T-cell (primary cell): Measurements from ENCODE around the gene CEP41. TPM values are rescaled to one million over a fixed set of nuclear protein-coding genes. Genes with fewer than 3 reads are reported as not detected.

Experiments used
- ATAC-seq, 4 experiments: fragments of 200-7000 bp in 3 of 4; fragments of 150-1000 bp in 1 of 4; cut with Tn5 transposase; replicated peaks in 1 of 4; 1 replicate in 3 of 4; 2 replicates in 1 of 4; pipeline ENCODE4 v1.10.0; 2021; ENCODE audit warnings: moderate library complexity in 3 of 4, mild to moderate bottlenecking in 2 of 4, moderate number of reproducible peaks in 1 of 4
- CTCF ChIA-PET, 2 donors: fragments of 300-600 bp; sonication (Branson Sonifier 250); formaldehyde crosslinking; loops; one replicate each; lab custom pipeline; 2022; ENCODE audit warnings: antibody characterized with exemption in 2 of 2; lab: Charles Lee
- POLR2A ChIA-PET, 2 donors: fragments of 300-600 bp; sonication (Branson Sonifier 250); formaldehyde crosslinking; loops; one replicate each; lab custom pipeline; 2022; ENCODE audit warnings: antibody characterized with exemption in 2 of 2; lab: Charles Lee
- DNase-seq, 35 experiments: peaks; one replicate each; pipeline versions ENCODE4 v3.0.0 to v3.0.0-alpha.2; 2013 to 2023
- H3K27ac ChIP-seq: one replicate; pipeline ENCODE4 v1.5.1; 2013; ENCODE audit warnings: low read length
- H3K27me3 ChIP-seq, 2 experiments: replicated peaks in 1 of 2; 1 replicate in 1 of 2; 2 replicates in 1 of 2; pipeline versions ENCODE4 v1.6.1 to v1.7.0; 2013; ENCODE audit warnings: low read length in 1 of 2, mixed read lengths in 1 of 2; ENCODE audit not compliant: control insufficient read depth in 2 of 2, insufficient read depth in 2 of 2; ENCODE audit errors: extremely low read depth in 1 of 2
- H3K36me3 ChIP-seq, 2 donors: 1 replicate in 1 of 2; 2 replicates in 1 of 2; pipeline versions ENCODE4 v1.6.1 to v1.7.0; 2013; ENCODE audit warnings: low read length in 1 of 2; ENCODE audit not compliant: control insufficient read depth in 2 of 2, insufficient read depth in 1 of 2; ENCODE audit errors: extremely low read depth in 1 of 2
- H3K4me1 ChIP-seq, 2 experiments: 1 replicate in 1 of 2; 2 replicates in 1 of 2; pipeline versions ENCODE4 v1.6.1 to v1.7.0; 2013; ENCODE audit warnings: low read length in 2 of 2, mixed read lengths in 1 of 2; ENCODE audit not compliant: insufficient read depth in 2 of 2, control insufficient read depth in 1 of 2; ENCODE audit errors: extremely low read depth in 1 of 2
- H3K4me3 ChIP-seq, 2 donors: 1 replicate in 1 of 2; 2 replicates in 1 of 2; pipeline versions ENCODE4 v1.5.1 to v1.7.0; 2013; ENCODE audit warnings: mild to moderate bottlenecking in 2 of 2, low read length in 1 of 2, moderate library complexity in 1 of 2; ENCODE audit not compliant: control insufficient read depth in 1 of 2; ENCODE audit errors: extremely low read depth in 1 of 2
- H3K9me3 ChIP-seq: 2 replicates; pipeline ENCODE4 v1.7.0; 2013
- H3K27ac Mint-ChIP-seq, 2 donors: one replicate each; pipeline ENCODE4 v1.8.0; 2020 to 2021; ENCODE audit warnings: mild to moderate bottlenecking in 2 of 2, mixed read lengths in 2 of 2
- H3K27me3 Mint-ChIP-seq, 2 donors: one replicate each; pipeline ENCODE4 v1.8.0; 2021 to 2022; ENCODE audit warnings: mixed read lengths in 2 of 2
- H3K36me3 Mint-ChIP-seq: one replicate; pipeline ENCODE4 v1.8.0; 2021; ENCODE audit warnings: mixed read lengths
- H3K4me1 Mint-ChIP-seq, 3 donors: one replicate each; pipeline ENCODE4 v1.8.0; 2020 to 2022; ENCODE audit warnings: mixed read lengths in 3 of 3, mild to moderate bottlenecking in 1 of 3
- H3K4me3 Mint-ChIP-seq, 3 donors: one replicate each; pipeline ENCODE4 v1.8.0; 2020 to 2022; ENCODE audit warnings: mild to moderate bottlenecking in 3 of 3, mixed read lengths in 3 of 3, moderate library complexity in 3 of 3
- H3K9me3 Mint-ChIP-seq, 3 donors: one replicate each; pipeline ENCODE4 v1.8.0; 2020 to 2022; ENCODE audit warnings: mixed read lengths in 3 of 3
- WGBS: methylation state at CpG from one replicate; pipeline ENCODE4 v1.1.5; 2013; ENCODE audit warnings: missing lambda C conversion rate; ENCODE audit not compliant: insufficient coverage; 5-methylcytosine and 5-hydroxymethylcytosine counted together
- total RNA-seq, 35 experiments: library from RNA in 6 of 35; stranded (reverse) in 6 of 35; fragments of 120-200 nt in 1 of 35; gene quantifications; one replicate each; pipeline versions ENCODE4 v1.2.1 to v1.2.4 and lab custom pipeline; 2013 to 2026

Gene CEP41
- total RNA-seq, 5 donors from 2014 or later (not counting 1 experiment from before 2014, with no cell fraction given): 6.3 to 13.6 (median 9.2) TPM

- Mint-ChIP-seq H3K9me3 (no peaks in the 10 kb centered on the region), H3K4me3 (no peak overlapping the region), H3K27me3 (no peaks in the 10 kb centered on the region), H3K27ac (no peak overlapping the region), H3K4me1 (peaks cover 26 to 38% (median 29%) of the 10 kb centered on the region in 3 donors), H3K36me3 (no peaks in the 10 kb centered on the region)
- 100% methylated on average over 1 of the region's 2 CpGs for WGBS
- no peaks in the 10 kb centered on the region for H3K36me3 ChIP-seq
- H3K4me1 ChIP-seq: peaks cover 15 to 45% of the 10 kb centered on the region in 2 experiments
- no peak overlapping the region for H3K4me3 ChIP-seq
- no peaks in the 10 kb centered on the region for H3K9me3 ChIP-seq
- no peak overlapping the region for H3K27ac ChIP-seq
- DNase-seq (no peak), ATAC-seq (no peak)
- CTCF ChIA-PET: no interaction called here
- H3K27me3 ChIP-seq: no peaks in the 10 kb centered on the region
- POLR2A ChIA-PET: no interaction called here
Observed at GRCh38 chr7:130435311-130435854, 5.4 kb downstream of the CEP41 start.

DNA sequence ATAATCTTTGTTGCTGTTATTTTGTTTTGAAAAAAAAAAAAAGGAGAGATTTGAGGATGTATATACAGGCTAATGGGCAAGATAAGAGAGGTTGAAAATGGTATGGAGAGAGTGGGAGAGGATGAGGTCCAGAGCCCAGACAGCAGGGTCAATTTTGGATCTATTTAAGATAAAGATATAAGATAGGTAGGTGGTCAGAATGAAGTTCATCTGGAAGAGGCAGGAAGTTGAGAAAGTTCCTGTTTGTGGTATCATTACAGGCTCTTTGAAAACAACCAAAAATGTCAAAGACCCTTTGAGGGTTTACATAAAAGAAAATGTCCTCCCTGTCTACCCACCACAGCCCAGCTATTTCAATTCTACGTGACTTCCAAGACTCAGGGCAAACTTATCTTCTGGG is 7.5 kb downstream of the CEP41 start:
- Histone ChIP-seq H3K27me3 (no peaks in the 10 kb centered on the region), H3K4me1 (peaks cover 12 to 46% of the 10 kb centered on the region in 2 experiments), H3K9me3 (no peaks in the 10 kb centered on the region), H3K36me3 (no peaks in the 10 kb centered on the region), H3K4me3 (no peak overlapping the region), H3K27ac (no peak overlapping the region)
- Mint-ChIP-seq H3K27me3 (no peaks in the 10 kb centered on the region), H3K27ac (no peak overlapping the region), H3K9me3 (no peaks in the 10 kb centered on the region), H3K4me3 (no peak overlapping the region), H3K36me3 (no peaks in the 10 kb centered on the region), H3K4me1 (peaks cover 15 to 24% (median 23%) of the 10 kb centered on the region in 3 donors)
- CTCF ChIA-PET: interaction anchor here in 1 of 2 donors (0.6 kb wide), 1 partner anchor 137 kb away, joined by 3 read pairs; no protein-coding TSS in a partner anchor
- POLR2A ChIA-PET: interaction anchor here in 1 of 2 donors (0.5 to 0.7 kb wide), 3 partner anchors 9 to 877 kb away, joined by 3 to 4 read pairs (median 3); no protein-coding TSS in a partner anchor
- WGBS: 17% methylated on average over 1 of the region's 1 CpG
- peak in 3 of 4 experiments; percentile 28 to 65 (median 36) for ATAC-seq
- no peak for DNase-seq

- H3K9me3 Mint-ChIP-seq: no peaks in the 10 kb centered on the region
- CTCF ChIA-PET: interaction anchor here in 1 of 2 donors (0.6 kb wide), 1 partner anchor 367 kb away, joined by 3 read pairs; no protein-coding TSS in a partner anchor
Observed at GRCh38 chr7:130432886-130433285, 7.9 kb downstream of the CEP41 start.

GRCh38 chr7:130430841-130431666 is 9.8 kb downstream of the CEP41 start:
- H3K9me3 Mint-ChIP-seq: no peaks in the 10 kb centered on the region
- H3K9me3 ChIP-seq: no peaks in the 10 kb centered on the region
- no peak overlapping the region for H3K27ac Mint-ChIP-seq
- no peak overlapping the region for H3K4me3 Mint-ChIP-seq
- DNase-seq (no peak), ATAC-seq (no peak)
- H3K4me1 ChIP-seq: peaks cover 9 to 53% of the 10 kb centered on the region in 2 experiments
- H3K4me3 ChIP-seq: no peak overlapping the region
- ChIA-PET POLR2A (no interaction called here), CTCF (no interaction called here)
- H3K27ac ChIP-seq: no peak overlapping the region
- H3K4me1 Mint-ChIP-seq: peaks cover 17 to 23% (median 22%) of the 10 kb centered on the region in 3 donors
- no peaks in the 10 kb centered on the region for H3K36me3 Mint-ChIP-seq
- 78% methylated on average over 1 of the region's 5 CpGs for WGBS
- H3K27me3 ChIP-seq: no peaks in the 10 kb centered on the region
- no peaks in the 10 kb centered on the region for H3K27me3 Mint-ChIP-seq
- no peaks in the 10 kb centered on the region for H3K36me3 ChIP-seq

More at GRCh38 chr7:130432886-130433285, 7.9 kb downstream of the CEP41 start:
- H3K36me3 ChIP-seq: no peaks in the 10 kb centered on the region
- 100% methylated on average over 3 of the region's 3 CpGs for WGBS
- no peak overlapping the region for H3K4me3 Mint-ChIP-seq
- no peaks in the 10 kb centered on the region for H3K9me3 ChIP-seq
- POLR2A ChIA-PET: interaction anchor here in 1 of 2 donors (0.6 to 0.7 kb wide), 2 partner anchors 17 to 877 kb away, joined by 3 read pairs; no protein-coding TSS in a partner anchor
- peaks cover 12 to 46% of the 10 kb centered on the region in 2 experiments for H3K4me1 ChIP-seq
- peaks cover 15 to 22% (median 21%) of the 10 kb centered on the region in 3 donors for H3K4me1 Mint-ChIP-seq
- no peak overlapping the region for H3K27ac ChIP-seq
- no peaks in the 10 kb centered on the region for H3K36me3 Mint-ChIP-seq
- no peaks in the 10 kb centered on the region for H3K27me3 ChIP-seq
- no peak for ATAC-seq
- no peak for DNase-seq
- no peaks in the 10 kb centered on the region for H3K27me3 Mint-ChIP-seq
- no peak overlapping the region for H3K4me3 ChIP-seq
- no peak overlapping the region for H3K27ac Mint-ChIP-seq

- no CpG with 5 or more reads among the region's 1 CpG for WGBS
- H3K4me3 ChIP-seq: no peak overlapping the region
- H3K4me1 ChIP-seq: peaks cover 10 to 56% of the 10 kb centered on the region in 2 experiments
- CTCF ChIA-PET: no interaction called here
- H3K9me3 ChIP-seq: no peaks in the 10 kb centered on the region
- H3K9me3 Mint-ChIP-seq: no peaks in the 10 kb centered on the region
- no peak for DNase-seq
- no peaks in the 10 kb centered on the region for H3K36me3 Mint-ChIP-seq
- ATAC-seq: no peak
- H3K36me3 ChIP-seq: no peaks in the 10 kb centered on the region
- H3K27ac Mint-ChIP-seq: no peak overlapping the region
- no peaks in the 10 kb centered on the region for H3K27me3 ChIP-seq
- POLR2A ChIA-PET: no interaction called here
- H3K4me1 Mint-ChIP-seq: peaks cover 24 to 27% (median 26%) of the 10 kb centered on the region in 3 donors
- H3K27me3 Mint-ChIP-seq: no peaks in the 10 kb centered on the region
- H3K4me3 Mint-ChIP-seq: no peak overlapping the region
- no peak overlapping the region for H3K27ac ChIP-seq
Observed at GRCh38 chr7:130430115-130430514, 10.7 kb downstream of the CEP41 start.

- 100% methylated on average over 1 of the region's 4 CpGs for WGBS
- Mint-ChIP-seq H3K4me3 (no peak overlapping the region), H3K27me3 (no peaks in the 10 kb centered on the region), H3K4me1 (peaks cover 20 to 31% (median 30%) of the 10 kb centered on the region in 3 donors), H3K27ac (peak overlapping the region in 1 of 2 donors; percentile 8), H3K9me3 (no peaks in the 10 kb centered on the region), H3K36me3 (no peaks in the 10 kb centered on the region)
- Histone ChIP-seq H3K9me3 (no peaks in the 10 kb centered on the region), H3K36me3 (no peaks in the 10 kb centered on the region), H3K4me1 (peaks cover 13 to 57% of the 10 kb centered on the region in 2 experiments), H3K27me3 (no peaks in the 10 kb centered on the region), H3K27ac (no peak overlapping the region), H3K4me3 (no peak overlapping the region)
- no peak for ATAC-seq
- ChIA-PET CTCF (interaction anchor here in 1 of 2 donors (0.6 kb wide), 1 partner anchor 872 kb away, joined by 7 read pairs; no protein-coding TSS in a partner anchor), POLR2A (interaction anchor here in 1 of 2 donors (0.6 kb wide), 1 partner anchor 1015 kb away, joined by 9 read pairs; no protein-coding TSS in a partner anchor)
- no peak for DNase-seq
Observed at GRCh38 chr7:130429019-130429418, 11.8 kb downstream of the CEP41 start.
